Central memory CD4-positive, alpha-beta T cell (primary cell): ENCODE measurements around the gene ANKFY1.
"Not testable (repeated sequence)": the region's sequence is repeated elsewhere in the genome, so short reads cannot be mapped to it uniquely, and the experiment has no call there.

Experiments
- DNase-seq: peaks from one replicate; pipeline ENCODE4 v3.0.0; 2022

ANKFY1 gene

GRCh38 chr17:4215882-4216570, 47.8 kb downstream of the ANKFY1 start:
- DNase-seq: no peak

GRCh38 chr17:4214157-4214556, 49.6 kb downstream of the ANKFY1 start:
- DNase-seq: no peak

GRCh38 chr17:4209611-4210010, 54.2 kb downstream of the ANKFY1 start:
- no peak for DNase-seq

- no peak for DNase-seq
Measured at GRCh38 chr17:4208238-4208637, 55.5 kb downstream of the ANKFY1 start.

GRCh38 chr17:4206962-4207361, 56.8 kb downstream of the ANKFY1 start:
- no peak for DNase-seq

- no peak for DNase-seq
Measured at GRCh38 chr17:4205917-4206316, 57.9 kb downstream of the ANKFY1 start.

GRCh38 chr17:4204710-4205173, 59.0 kb downstream of the ANKFY1 start:
- DNase-seq: no peak

- DNase-seq: no peak
Measured at GRCh38 chr17:4204190-4204589, 59.6 kb downstream of the ANKFY1 start.

GRCh38 chr17:4201226-4201625, 62.6 kb downstream of the ANKFY1 start:
- DNase-seq: no peak

- peak; percentile 21 for DNase-seq
Measured at GRCh38 chr17:4199818-4200402, 63.9 kb downstream of the ANKFY1 start.

GRCh38 chr17:4198995-4199394, 64.8 kb downstream of the ANKFY1 start:
- no peak for DNase-seq

GRCh38 chr17:4195306-4195705, 68.5 kb downstream of the ANKFY1 start:
- DNase-seq: no peak

GRCh38 chr17:4194796-4195195, 69.0 kb downstream of the ANKFY1 start:
- DNase-seq: no peak

GRCh38 chr17:4190791-4191190, 73.0 kb downstream of the ANKFY1 start:
- not testable (repeated sequence) for DNase-seq

- DNase-seq: peak; percentile 17
Measured at GRCh38 chr17:4189280-4189679, 74.5 kb downstream of the ANKFY1 start.

GRCh38 chr17:4188076-4188475, 75.7 kb downstream of the ANKFY1 start:
- no peak for DNase-seq

- DNase-seq: no peak
Measured at GRCh38 chr17:4187076-4187475, 76.7 kb downstream of the ANKFY1 start.

GRCh38 chr17:4186357-4186881, 77.4 kb downstream of the ANKFY1 start:
- no peak for DNase-seq

GRCh38 chr17:4185656-4186055, 78.1 kb downstream of the ANKFY1 start:
- DNase-seq: no peak

GRCh38 chr17:4184811-4185210, 79.0 kb downstream of the ANKFY1 start:
- no peak for DNase-seq

- DNase-seq: no peak
Measured at GRCh38 chr17:4182043-4182442, 81.7 kb downstream of the ANKFY1 start.

GRCh38 chr17:4180791-4181190, 83.0 kb downstream of the ANKFY1 start:
- no peak for DNase-seq

- DNase-seq: no peak
Measured at GRCh38 chr17:4179071-4179470, 84.7 kb downstream of the ANKFY1 start.

- DNase-seq: no peak
Measured at GRCh38 chr17:4178651-4179050, 85.1 kb downstream of the ANKFY1 start.
